Activated CD4-positive, CD25-positive, alpha-beta regulatory T cell treated with anti-CD3 and anti-CD28 coated beads, Interleukin-2, amount 50 U/mL, for 16 hours (primary cell): ENCODE measurements around the gene USP3.

Experiments used
- DNase-seq: peaks from one replicate; pipeline ENCODE4 v3.0.0-alpha.2; 2020; ENCODE audit warnings: low read depth, low spot score

USP3 gene

DNA sequence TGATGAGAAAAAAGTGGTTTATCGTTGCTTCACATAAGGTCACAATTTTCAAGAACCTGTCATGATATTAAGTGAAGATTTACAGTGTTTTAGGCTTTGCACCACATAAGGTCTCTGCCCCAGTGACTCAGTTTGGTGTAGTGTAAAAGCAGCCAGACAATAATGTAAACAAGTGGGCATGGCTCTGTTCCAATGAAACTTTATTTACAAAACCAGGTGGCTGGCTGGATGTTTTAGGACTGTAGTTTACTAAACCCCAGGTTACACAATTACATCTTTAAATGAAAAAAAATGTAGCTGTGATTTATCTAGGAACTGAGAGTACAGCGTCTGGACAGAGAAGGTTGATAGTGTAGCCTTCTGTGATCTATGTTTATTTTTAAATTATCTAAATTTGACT, 83.1 kb downstream of the USP3 start:
- DNase-seq, result no peak

DNA sequence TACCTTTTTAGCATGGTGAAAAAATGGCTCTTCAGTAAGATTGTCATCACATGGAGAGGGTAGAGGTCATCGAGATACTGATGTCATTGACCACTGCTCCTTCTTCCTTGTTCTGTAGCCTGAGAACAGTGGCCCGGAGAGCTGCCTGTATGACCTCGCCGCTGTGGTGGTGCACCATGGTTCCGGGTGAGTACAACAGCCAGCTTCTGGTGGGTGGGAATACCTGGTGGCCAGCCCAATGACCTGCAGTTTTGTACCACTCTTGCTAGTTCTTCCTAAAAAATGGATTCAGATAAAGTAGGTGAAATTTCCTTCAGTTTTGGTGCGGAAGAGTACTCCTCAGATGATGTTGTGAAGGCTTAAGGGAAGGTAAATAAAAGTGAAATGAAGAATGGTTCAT, 84.4 kb downstream of the USP3 start:
- DNase-seq, result no peak

DNA sequence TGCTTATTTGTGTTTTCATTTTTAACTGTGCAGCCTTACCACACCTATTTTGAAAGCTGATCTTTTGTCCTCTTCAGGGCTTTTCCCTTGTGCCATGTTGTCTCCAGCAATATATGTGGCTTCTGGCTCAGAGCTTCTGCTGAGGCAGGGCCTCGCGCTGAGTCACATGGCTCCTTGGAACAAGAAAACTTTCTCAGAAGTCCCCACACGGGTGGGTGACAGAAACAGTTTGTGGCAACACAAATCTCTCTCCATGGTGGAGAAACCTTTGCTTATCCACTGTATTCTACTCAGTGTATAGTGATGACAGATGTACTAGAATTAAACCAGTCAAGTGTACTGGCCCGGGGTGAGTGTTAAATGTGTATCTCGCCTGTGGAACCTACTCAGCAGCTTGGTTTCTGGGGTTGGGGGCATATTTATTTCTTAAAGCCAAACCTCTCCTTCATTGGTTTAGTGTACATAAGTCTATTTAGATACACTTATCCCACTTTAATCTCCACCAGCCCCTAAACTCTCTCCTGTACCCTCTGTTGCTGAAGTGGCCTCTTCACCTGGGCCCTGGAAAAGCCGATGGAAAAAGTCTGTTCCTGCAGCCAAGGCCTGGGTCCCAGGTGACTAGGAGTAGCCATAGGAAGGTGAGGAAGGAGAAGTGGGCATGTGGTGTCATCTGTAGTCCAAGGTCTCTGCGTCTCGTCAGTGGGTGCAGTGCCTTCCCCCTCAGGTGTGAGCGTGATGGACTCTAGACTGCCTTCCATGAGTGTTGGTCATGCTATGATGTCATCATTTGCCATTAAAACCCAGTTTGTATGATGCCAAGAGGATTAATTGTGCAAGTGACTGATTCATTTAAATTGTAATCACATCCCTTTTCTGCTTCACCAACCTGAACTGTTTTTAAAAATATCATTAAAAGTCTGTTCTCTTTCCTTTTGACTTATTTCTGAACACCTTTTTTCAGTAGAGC, 89.6 kb downstream of the USP3 start:
- DNase-seq, result no peak

DNA sequence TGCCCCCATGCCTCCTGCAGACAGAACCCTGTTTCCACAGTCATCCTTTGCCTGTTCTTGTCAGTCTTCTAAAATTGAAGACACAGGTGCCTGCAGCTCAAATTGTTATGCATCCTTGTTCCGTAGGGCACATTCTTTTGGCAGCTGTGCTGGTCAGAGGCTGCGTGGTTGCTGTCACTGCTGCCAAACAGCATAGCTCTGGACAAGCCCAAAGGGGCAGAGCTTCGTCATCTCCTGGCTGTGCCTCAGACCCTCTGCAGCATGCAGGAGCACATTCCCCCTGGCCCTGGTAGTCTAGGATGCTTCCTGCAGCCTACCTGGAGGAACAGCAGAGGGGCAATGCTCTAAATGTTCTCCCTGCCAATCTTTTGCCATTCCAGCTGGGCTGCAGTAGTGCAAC, 90.7 kb downstream of the USP3 start:
- DNase-seq, result no peak

DNA sequence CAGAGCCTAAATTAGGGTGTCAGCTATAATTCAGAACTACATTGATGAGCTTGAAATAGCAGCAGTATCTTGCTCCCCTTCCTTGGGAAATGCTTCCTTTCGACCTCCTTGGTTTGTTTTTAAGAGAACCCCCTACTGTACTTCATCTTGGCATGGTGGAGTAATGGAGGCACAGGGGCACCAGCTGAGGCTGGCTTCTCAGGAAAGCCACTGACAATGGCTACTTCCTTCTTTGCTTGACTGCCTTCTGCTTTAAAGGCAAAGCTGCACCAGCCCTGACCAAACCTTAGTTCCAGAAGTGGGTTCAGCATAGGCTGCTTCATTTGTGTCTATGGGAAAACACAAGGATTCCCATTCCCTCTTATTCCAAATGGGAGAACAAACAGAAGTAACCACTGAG, 91.3 kb downstream of the USP3 start:
- DNase-seq, result no peak

DNA sequence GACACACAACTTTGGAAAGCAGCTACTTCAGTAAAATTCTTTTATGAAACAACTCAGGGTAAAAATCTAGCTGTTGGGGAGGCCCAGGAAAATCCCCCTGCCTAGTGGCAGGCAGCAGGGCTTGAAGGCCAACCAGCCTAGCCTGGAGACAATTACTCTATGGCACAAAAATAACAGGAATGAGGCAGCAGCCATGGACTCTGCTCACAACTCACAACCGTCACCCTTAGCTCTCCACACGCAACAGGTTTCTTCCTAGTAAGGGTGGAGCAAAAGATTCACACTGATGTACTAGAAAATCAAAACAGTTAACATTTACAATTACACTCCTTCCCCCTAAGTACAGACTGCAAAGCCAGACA, 92.3 kb downstream of the USP3 start:
- DNase-seq, result no peak

DNA sequence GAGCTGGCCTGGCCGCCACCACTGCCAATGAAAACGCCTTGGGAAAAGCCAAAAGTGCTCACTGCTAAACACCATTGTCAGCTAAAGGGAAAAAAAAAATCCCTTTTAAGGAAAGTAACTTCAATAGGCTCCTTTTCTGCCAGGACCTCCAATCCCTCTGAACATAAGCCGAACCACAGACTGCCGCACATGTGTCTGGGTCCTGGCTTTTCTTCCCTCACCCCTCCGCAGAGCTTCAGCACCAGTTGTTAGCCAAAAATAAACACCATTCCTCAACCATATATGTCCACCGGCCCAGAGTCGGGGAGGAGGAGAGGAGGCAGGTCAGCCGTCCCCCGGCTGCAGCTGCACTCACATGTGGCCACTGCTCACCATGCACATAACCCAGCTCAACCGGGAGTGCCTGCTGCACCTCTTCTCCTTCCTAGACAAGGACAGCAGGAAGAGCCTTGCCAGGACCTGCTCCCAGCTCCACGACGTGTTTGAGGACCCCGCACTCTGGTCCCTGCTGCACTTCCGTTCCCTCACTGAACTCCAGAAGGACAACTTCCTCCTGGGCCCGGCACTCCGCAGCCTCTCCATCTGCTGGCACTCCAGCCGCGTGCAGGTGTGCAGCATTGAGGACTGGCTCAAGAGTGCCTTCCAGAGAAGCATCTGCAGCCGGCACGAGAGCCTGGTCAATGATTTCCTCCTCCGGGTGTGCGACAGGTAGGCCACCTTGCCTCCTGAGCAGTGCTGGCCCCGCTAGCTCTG, 92.8 kb downstream of the USP3 start, which contains the start of gene FBXL22:
TSS of gene FBXL22 (plus strand) at position 350 of the 753 bp plus-strand sequence. CDS start at position 356, 6 bp downstream.
- no peak for DNase-seq

DNA sequence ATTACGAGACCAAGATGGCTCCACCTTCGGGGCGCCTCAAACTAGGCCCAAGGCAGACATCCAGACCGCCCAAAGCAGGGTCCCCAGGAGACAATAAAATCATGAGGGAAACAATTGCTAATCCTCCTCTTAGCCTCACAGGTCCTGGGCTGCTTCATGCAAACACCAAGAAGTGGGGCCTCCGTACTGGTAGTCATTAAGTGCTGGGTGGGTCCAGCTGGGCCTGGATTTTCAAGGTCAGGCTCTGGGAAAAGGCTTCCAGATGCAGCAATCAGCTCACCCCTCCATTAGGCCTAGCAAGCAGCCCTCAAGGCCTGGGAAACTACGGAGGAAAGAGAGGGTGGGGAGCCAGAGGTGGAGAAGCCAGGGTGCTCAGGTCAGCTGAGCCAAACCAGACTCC, 93.4 kb downstream of the USP3 start:
- DNase-seq, result no peak

DNA sequence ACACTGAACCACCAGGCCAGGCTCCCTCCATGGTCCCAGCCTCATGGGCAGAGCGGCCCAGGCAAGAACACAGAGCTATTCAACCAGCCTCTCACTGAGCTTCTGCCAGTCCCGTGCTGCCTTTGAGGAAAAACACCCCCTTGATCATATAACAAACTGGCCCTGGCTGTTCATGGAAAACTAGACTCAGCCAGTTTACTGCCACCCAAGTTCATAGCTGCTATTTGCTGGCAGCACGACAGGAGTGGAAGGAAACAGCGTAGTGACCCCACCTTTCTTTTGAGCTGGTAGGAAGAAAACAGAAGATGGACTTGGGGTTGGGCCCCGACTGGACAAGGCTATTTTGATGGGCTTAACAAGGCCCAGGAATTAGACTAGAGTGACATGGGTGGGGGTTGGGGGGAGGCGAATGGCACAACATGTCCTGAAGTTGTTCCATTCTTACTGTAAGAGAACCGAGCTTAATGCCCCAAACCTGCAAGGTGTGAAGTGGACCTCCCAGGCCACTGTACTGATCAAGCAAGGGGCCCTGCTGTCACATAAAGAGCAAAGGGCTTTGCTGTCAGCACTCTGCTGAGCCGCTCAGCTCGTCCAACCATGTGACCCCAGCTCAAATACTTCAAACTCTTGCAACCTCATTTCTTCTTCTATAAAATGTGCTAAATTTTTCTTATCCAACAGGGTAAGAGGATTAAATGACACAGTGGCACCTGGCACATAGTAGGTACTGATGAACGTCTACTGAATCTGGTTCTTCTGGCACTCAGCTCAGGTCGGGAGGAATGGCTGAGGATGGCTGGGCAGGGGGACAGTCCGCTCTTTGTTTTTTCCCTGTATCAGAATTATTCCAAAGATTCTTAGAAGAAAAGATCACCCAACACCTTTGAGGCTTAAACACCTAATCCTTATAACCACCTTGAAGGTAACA, 94.3 kb downstream of the USP3 start:
- DNase-seq, result no peak

DNA sequence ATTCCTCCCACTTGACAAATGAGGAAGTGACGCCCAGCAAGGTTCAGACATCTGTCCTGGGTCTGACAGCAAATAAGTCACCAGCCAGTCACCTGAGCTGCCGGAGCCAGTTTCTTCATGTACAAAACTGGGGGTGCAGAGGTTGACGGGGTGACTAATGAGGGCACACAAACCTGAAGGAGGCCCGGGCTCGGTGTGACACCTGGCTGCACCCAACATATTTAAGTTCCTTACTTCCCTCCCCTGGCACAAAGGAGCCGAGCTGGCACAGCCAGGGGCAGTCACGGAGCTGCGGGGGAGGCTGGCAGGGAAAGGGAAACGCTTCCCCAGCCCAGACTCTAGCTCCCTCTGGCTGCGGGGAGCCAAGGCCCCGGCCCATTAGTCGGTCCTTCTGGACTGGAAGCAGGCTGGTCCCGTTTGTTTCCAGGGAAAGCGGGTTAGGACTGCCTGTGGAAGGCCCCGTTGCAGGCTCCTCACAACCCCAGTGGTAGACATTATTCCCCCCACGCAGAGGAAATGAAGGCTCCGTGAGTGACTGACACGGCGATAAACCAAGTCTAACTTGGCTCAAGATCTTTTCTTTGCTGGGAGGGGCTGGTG, 95.1 kb downstream of the USP3 start:
- no peak for DNase-seq

DNA sequence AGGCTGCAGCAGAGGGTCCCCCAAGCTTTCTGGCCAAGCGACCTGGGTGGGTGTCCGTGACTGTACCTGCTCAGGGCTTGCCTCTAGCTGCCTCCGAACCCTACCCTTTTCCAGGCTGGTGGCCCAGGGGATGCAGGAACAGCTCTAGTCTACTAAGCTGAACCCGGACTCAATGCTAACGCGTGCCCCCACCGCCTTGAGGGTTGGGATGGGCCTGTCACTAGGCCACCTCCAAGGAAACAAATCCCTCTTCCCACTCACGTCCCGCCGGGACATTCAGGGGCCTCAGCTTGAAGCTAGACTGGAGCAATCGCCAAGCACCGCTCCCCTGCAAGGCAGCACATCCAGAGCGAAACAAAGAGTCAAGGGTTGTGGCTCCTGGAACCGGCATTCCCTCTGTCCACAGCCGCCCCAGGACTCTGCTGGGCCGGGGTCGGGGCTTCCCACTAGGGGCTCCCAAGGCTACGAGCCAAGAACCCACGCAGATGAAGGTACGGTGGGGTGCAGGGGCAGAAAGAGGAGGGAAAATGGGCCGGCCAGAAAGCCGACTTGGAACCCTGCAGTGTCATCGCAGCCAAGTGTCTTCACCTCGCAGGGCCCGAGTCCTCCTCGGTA, 95.7 kb downstream of the USP3 start:
- no peak for DNase-seq

GRCh38 chr15:63600616-63601025, 96.2 kb downstream of the USP3 start:
- DNase-seq, result peak; percentile 78

DNA sequence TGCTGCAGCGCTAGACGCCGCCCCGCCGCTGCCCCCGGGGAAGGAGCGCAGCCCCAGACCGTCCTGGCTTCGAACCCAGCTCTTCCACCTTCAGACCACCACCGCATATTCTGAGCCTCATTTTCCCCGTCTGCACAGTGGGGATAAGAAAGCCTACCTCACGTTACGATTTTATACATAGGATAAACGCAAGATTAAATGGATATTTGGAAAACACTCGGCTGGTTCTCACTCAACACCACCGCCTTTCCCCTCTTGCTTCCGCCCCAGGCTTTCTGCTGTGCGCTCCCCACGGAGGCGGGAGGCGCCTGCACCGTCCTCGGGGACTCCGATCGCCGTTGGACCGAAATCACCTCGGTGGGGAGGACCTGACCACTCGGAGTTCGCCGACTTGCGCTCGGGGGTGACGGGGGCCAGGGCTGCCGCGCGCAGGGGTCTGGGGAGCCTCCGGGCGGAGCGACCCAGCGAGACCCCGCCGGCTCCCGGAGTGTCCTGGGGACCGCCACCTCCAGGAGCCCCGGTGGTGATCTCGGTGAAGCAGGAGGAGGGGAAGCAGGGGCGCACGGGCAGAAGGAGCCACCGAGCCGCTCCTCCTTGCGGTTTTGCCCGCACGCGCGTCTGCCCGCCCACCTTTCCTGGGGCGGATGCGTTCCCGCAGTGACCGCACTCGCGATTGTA, 96.8 kb downstream of the USP3 start:
- DNase-seq, result no peak

DNA sequence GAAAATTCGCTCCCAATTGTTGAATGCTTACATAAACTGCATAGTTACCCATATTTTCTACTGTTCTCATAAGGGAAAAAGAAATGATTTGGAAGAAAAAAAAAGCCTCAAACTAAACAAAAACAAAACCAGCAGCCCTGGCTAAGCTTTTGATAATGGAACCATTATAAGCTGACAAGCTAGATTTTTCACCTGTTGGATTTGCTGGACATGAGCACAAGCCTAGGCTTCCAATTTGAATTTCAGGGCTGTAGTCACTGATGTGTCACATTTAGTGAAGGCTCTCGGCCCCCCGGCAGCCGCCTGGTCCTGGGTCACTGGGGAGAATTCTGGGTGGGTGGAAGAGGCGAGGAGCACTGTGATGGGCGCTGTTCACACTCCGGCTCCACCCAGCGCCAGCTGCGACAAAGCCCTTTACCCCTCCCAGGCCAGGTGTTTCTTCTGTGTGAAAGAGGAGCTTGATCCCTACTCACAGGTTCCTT, 97.4 kb downstream of the USP3 start:
- DNase-seq, result no peak

DNA sequence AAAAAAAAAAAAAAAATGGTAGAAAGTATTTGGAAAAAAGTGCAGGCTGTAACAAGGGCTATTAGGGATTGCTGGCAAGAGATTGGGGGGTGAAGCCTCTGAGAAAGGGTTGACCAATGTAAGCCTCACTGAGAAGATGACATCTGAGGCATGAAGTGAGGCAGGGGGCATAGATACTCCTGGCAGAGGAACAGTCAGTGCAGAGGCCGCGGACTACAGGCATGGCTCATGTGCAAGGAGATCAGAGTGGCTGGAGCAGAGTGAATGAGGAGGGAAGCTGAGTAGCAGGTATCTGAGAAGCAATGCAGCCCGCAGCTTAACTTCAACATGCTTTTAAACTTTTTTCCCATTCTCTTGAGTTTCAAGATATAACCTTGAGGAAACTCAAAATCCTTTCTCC, 98.2 kb downstream of the USP3 start:
- DNase-seq, result no peak

GRCh38 chr15:63603516-63603915, 99.1 kb downstream of the USP3 start:
- no peak for DNase-seq

DNA sequence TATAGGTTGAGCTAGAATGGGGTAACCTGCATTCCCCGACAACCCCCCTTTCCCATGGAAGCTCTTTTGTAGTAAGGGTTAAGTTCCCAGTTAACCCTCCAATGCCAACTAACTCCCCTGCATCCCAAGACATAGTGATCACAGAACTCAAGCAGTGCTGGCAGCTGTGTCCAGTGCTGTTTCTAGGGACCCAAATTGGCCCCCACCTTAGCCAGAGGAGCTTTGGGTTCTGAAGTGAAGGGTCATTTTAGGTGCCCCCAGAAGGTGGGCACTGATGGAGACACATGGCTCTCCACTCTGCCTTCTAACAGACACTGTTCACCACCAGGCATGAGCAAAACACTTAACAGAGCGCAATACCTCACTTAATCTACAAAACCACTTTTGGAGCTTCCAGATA, 99.9 kb downstream of the USP3 start:
- DNase-seq, result no peak

GRCh38 chr15:63605036-63605435, 100.6 kb downstream of the USP3 start:
- DNase-seq, result no peak

GRCh38 chr15:63605816-63606215, 101.4 kb downstream of the USP3 start:
- DNase-seq, result no peak

- no peak for DNase-seq
Measured at GRCh38 chr15:63606308-63606707, 101.9 kb downstream of the USP3 start.
